Adrenal gland (tissue), 12 donors: ENCODE results near the gene PLEKHS1. TPM values are rescaled to one million over a fixed set of nuclear protein-coding genes. Genes with fewer than 3 reads are reported as not detected.

Experiments
- DNase-seq, 7 donors: peaks; one replicate each; pipeline ENCODE4 v3.0.0-alpha.2; 2019 to 2020
- H3K27ac ChIP-seq, 5 donors: fragments of 200-600 bp; sonication (generic) in 4 of 5; 1 replicate in 3 of 5; 2 replicates in 2 of 5; pipeline versions ENCODE4 v1.5.1 to v1.8.0; 2016 to 2020; ENCODE audit warnings: mild to moderate bottlenecking in 1 of 5
- H3K27me3 ChIP-seq: fragments of 200-600 bp; 2 replicates; pipeline ENCODE4 v1.8.0; 2021
- H3K36me3 ChIP-seq, 2 donors: fragments of 200-600 bp; replicated peaks in 1 of 2; 1 replicate in 1 of 2; 2 replicates in 1 of 2; pipeline versions ENCODE4 v1.5.1 to v1.8.0; 2018 to 2022
- H3K4me1 ChIP-seq, 2 donors: fragments of 200-600 bp; replicated peaks in 1 of 2; 1 replicate in 1 of 2; 2 replicates in 1 of 2; pipeline versions ENCODE4 v1.5.1 to v1.8.0; 2018 to 2021
- H3K4me3 ChIP-seq, 4 donors: fragments of 200-600 bp; sonication (generic) in 3 of 4; one replicate each; pipeline ENCODE4 v1.5.1; 2016 to 2018
- H3K9me3 ChIP-seq, 3 donors: fragments of 200-600 bp; sonication (generic) in 1 of 3; replicated peaks in 1 of 3; 1 replicate in 2 of 3; 2 replicates in 1 of 3; pipeline versions ENCODE4 v1.5.1 to v1.8.0; 2016 to 2021
- CTCF ChIP-seq, 6 experiments: fragments of 450-650 bp in 4 of 6; fragments of 200-600 bp in 2 of 6; sonication (generic) in 1 of 6; IDR thresholded peaks; 1 replicate in 5 of 6; 2 replicates in 1 of 6; pipeline versions ENCODE4 v1.5.1 to v1.8.0; 2016 to 2021; ENCODE audit warnings: antibody characterized with exemption in 6 of 6, mild to moderate bottlenecking in 2 of 6, moderate library complexity in 1 of 6
- POLR2A ChIP-seq, 2 donors: fragments of 450-650 bp; IDR thresholded peaks; one replicate each; pipeline ENCODE4 v1.6.1; 2017; ENCODE audit warnings: antibody characterized with exemption in 2 of 2, mild to moderate bottlenecking in 2 of 2, moderate library complexity in 1 of 2
- WGBS, 4 donors: extraction: QIAGEN DNeasy Blood & Tissue Kit in 2 of 4; methylation state at CpG; one replicate each; pipeline versions ENCODE4 v1.1.5 to v1.1.7; 2013 to 2017; 5-methylcytosine and 5-hydroxymethylcytosine counted together
- intact Hi-C, 2 donors: fragments of 100-400 bp; cut with DNase I; formaldehyde crosslinking; loops; one replicate each; pipeline versions ENCODE4 v1.14.1 to v1.15.0; 2022 to 2023
- polyA plus RNA-seq, 3 donors: library from polyadenylated mRNA; stranded (reverse); fragments of 200-250 nt in 2 of 3; fragments of 350-450 nt in 1 of 3; fragmentation: Illumina TruSeq in 1 of 3; extraction: RNeasy Lipid Tissue Mini Kit (QIAGEN cat#74804) in 1 of 3; gene quantifications; one replicate each; pipeline ENCODE4 v1.2.3, GENCODE V29; 2013 to 2014
- total RNA-seq, 9 donors: library from RNA; depleted of rRNA in 4 of 9; stranded (reverse); fragments of >200 nt in 4 of 9; fragments of 120-200 nt in 1 of 9; fragmentation: NEBNext Ultra II Directional in 1 of 9; extraction: Animal tissue kit (Norgen Biotek cat#: 25700) in 1 of 9; gene quantifications; one replicate each; pipeline versions ENCODE4 v1.1.0 to v1.2.4, GENCODE V29; 2013 to 2023
- donor health status: healthy with polysubstance abuse.
- donor health status: Bipolar disorder and iron deficiency.
- donor health status: DM: yes; HTN: yes; CAD: no.
- donor health status: DM: no; HTN: no; CAD: no.
- donor health status: DM: no; HTN: no; CAD: no.
- donor health status: DM: yes; HTN: yes; CAD: no.

PLEKHS1 gene
- total and polyA plus RNA-seq, 12 donors: 0.13 TPM; not detected in 11

- intact Hi-C loops: no loop called here
- no peak for TF ChIP-seq CTCF (IDR thresholded peaks at IDR 0.05)
- 75 to 91% (median 81%) methylated on average over 3 of the region's 3 CpGs for WGBS, 4 donors
- no peaks in the 10 kb centered on the region for H3K4me1 ChIP-seq
- DNase-seq: no peak
- no peaks in the 10 kb centered on the region for H3K27me3 ChIP-seq
- H3K4me3 ChIP-seq: no peak overlapping the region
- H3K36me3 ChIP-seq: no peaks in the 10 kb centered on the region
- no peaks in the 10 kb centered on the region for H3K9me3 ChIP-seq
- H3K27ac ChIP-seq: no peak overlapping the region
Measured at GRCh38 chr10:113754125-113754524, 2.6 kb downstream of the PLEKHS1 start.

- 71 to 75% (median 73%) methylated on average over 8 to 9 of the region's 9 CpGs for WGBS, 4 donors
- Histone ChIP-seq H3K4me1 (no peaks in the 10 kb centered on the region), H3K4me3 (no peak overlapping the region), H3K27ac (no peak overlapping the region), H3K9me3 (no peaks in the 10 kb centered on the region), H3K27me3 (no peaks in the 10 kb centered on the region), H3K36me3 (no peaks in the 10 kb centered on the region)
- intact Hi-C loops: no loop called here
- TF ChIP-seq POLR2A (IDR thresholded peaks at IDR 0.05) (no peak), CTCF (IDR thresholded peaks at IDR 0.05) (no peak)
- DNase-seq: no peak
Measured at GRCh38 chr10:113754768-113755167, 3.3 kb downstream of the PLEKHS1 start.

DNA sequence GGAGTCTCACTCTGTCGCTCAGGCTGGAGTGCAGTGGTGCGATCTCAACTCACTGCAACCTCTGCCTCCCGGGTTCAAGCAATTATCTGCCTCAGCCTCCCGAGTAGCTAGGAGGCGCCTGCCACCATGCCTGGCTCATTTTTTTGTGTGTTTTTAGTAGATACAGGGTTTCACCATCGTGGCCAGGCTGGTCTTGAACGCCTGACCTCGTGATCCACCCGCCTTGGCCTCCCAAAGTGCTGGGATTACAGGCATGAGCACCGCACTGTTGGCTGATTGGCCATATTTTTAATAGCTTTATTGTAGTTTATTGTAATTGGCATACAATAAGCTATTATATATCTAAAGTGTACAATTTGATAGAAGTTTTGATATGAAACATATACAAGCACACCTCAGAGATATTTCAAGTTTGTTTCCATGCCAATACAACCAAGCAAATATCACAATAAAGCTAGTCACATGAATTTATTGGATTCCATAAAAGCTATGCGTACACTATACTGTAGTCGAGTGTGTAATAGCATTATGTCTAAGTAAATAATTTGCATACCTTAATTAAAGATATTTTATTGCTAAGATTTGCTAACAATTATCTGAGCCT is 5.6 kb downstream of the PLEKHS1 start:
- WGBS, 4 donors: 81 to 88% (median 88%) methylated on average over 11 to 12 of the region's 12 CpGs
- TF ChIP-seq POLR2A (IDR thresholded peaks at IDR 0.05) (no peak), CTCF (IDR thresholded peaks at IDR 0.05) (no peak)
- H3K27ac ChIP-seq: no peak overlapping the region

GRCh38 chr10:113762083-113762482 is 10.6 kb downstream of the PLEKHS1 start:
- Histone ChIP-seq H3K27me3 (no peaks in the 10 kb centered on the region), H3K4me1 (no peaks in the 10 kb centered on the region), H3K36me3 (no peaks in the 10 kb centered on the region), H3K9me3 (no peaks in the 10 kb centered on the region), H3K4me3 (no peak overlapping the region), H3K27ac (no peak overlapping the region)
- WGBS, 4 donors: 24 to 55% (median 26%) methylated on average over 1 of the region's 1 CpG
- TF ChIP-seq CTCF (IDR thresholded peaks at IDR 0.05) (no peak), POLR2A (IDR thresholded peaks at IDR 0.05) (no peak)
- DNase-seq: no peak
- intact Hi-C loops: no loop called here

More for the DNA sequence above, 5.6 kb downstream of the PLEKHS1 start:
- H3K4me3 ChIP-seq: no peak overlapping the region
- H3K9me3 ChIP-seq: no peaks in the 10 kb centered on the region
- H3K27me3 ChIP-seq: no peaks in the 10 kb centered on the region
- intact Hi-C loops: no loop called here
- DNase-seq: no peak
- no peaks in the 10 kb centered on the region for H3K4me1 ChIP-seq
- H3K36me3 ChIP-seq: no peaks in the 10 kb centered on the region
